HepG2 (cell line): Measurements from ENCODE around the gene PIK3R1.

Source experiments
- HIVEP1 ChIP-seq: sonication (generic); formaldehyde crosslinking; IDR thresholded peaks from 2 replicates; pipeline ENCODE4 v1.4.0; 2020; ENCODE audit warnings: mild to moderate bottlenecking, missing genetic modification reagents
- MED13 ChIP-seq: sonication (generic); formaldehyde crosslinking; IDR thresholded peaks from 2 replicates; pipeline ENCODE4 v1.5.0; 2020; ENCODE audit warnings: missing genetic modification reagents
- RNF2 ChIP-seq: fragments of 450-650 bp; conservative IDR thresholded peaks from 2 replicates; pipeline ENCODE4 v1.6.1; 2016; ENCODE audit warnings: low read depth
- ZBTB7A ChIP-seq: sonication (generic); formaldehyde crosslinking; IDR thresholded peaks from 2 replicates; pipeline ENCODE4 v1.8.0; 2022; ENCODE audit warnings: mild to moderate bottlenecking, missing genetic modification reagents
- ZFP36 ChIP-seq: fragments of 150-350 bp; IDR thresholded peaks from 2 replicates; pipeline ENCODE4 v1.6.1; 2018; ENCODE audit warnings: borderline replicate concordance, low read length, low read depth; ENCODE audit not compliant: partially characterized antibody
- TF ChIP-seq, protein P1 (sequence below): sonication (generic); formaldehyde crosslinking; IDR thresholded peaks from 2 replicates; pipeline ENCODE4 v1.5.0; 2020; ENCODE audit warnings: mild to moderate bottlenecking, missing genetic modification reagents, moderate library complexity

DNA sequence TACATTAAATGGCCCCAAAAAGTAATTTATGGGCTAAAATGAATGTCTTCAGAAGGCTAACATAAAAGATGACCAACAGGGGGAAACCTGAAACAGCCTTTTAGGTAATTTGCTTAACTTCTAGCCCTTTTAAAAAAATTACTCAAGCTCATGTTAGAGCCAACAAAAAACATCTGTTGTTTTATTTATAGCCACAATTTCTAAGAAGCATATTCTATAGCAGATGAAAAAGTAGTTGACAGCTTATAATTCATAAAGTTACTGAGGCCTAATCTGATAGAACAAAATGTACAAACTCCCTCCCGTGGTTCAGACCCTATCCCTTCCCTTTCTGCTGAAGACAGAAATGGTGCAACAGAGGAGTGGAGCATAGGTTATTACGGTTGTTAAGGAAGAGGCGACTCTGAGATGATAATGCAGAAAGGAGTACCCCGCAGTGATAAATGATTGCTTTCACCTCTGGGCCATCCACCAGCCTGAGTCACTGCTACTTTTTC is 46.1 kb downstream of the PIK3R1 start:
- TF ChIP-seq RNF2: no peak
- TF ChIP-seq ZBTB7A: no peak
- TF ChIP-seq, protein P1, sequence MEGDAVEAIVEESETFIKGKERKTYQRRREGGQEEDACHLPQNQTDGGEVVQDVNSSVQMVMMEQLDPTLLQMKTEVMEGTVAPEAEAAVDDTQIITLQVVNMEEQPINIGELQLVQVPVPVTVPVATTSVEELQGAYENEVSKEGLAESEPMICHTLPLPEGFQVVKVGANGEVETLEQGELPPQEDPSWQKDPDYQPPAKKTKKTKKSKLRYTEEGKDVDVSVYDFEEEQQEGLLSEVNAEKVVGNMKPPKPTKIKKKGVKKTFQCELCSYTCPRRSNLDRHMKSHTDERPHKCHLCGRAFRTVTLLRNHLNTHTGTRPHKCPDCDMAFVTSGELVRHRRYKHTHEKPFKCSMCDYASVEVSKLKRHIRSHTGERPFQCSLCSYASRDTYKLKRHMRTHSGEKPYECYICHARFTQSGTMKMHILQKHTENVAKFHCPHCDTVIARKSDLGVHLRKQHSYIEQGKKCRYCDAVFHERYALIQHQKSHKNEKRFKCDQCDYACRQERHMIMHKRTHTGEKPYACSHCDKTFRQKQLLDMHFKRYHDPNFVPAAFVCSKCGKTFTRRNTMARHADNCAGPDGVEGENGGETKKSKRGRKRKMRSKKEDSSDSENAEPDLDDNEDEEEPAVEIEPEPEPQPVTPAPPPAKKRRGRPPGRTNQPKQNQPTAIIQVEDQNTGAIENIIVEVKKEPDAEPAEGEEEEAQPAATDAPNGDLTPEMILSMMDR (CRISPR knock-in tag): 0 out of 2 replicates have a peak, but pooled peaks have one; percentile 17
- TF ChIP-seq MED13 (CRISPR knock-in tag): no peak
- TF ChIP-seq ZFP36: no peak
- TF ChIP-seq HIVEP1 (CRISPR knock-in tag): no peak
